ENCODE measurements around the gene DACT3. TPM values are rescaled to one million over a fixed set of nuclear protein-coding genes. Genes with fewer than 3 reads are reported as not detected.

DACT3 gene
- polyA plus RNA-seq, 1 experiment: 7.1 TPM

DNA sequence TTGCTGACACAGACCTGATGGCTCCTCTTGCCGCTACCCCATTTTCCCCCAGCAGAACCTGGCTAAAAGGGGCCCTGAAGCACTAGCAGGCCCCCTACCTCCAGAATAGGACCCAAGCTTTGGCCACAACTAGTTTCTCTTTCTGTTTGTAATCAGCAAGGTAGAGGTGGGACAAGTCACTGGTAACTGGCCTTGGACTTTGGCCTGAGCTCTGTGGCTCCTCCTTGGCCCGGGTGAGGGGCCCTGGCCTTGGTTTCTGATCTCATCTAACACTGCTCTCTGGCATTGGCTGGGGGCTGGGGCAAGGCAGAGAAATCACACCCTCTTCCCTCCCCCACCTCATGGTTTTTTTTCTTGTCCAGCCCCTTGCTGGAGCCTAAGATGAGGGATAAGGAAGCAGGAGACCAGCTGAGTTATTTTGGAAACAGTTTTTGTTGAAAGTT lies 57.8 kb downstream of the DACT3 start:
- POLR2A ChIA-PET: no interaction called here
- no peak for DNase-seq (ENCODE audit: low read depth)
- TF ChIP-seq, protein P1, sequence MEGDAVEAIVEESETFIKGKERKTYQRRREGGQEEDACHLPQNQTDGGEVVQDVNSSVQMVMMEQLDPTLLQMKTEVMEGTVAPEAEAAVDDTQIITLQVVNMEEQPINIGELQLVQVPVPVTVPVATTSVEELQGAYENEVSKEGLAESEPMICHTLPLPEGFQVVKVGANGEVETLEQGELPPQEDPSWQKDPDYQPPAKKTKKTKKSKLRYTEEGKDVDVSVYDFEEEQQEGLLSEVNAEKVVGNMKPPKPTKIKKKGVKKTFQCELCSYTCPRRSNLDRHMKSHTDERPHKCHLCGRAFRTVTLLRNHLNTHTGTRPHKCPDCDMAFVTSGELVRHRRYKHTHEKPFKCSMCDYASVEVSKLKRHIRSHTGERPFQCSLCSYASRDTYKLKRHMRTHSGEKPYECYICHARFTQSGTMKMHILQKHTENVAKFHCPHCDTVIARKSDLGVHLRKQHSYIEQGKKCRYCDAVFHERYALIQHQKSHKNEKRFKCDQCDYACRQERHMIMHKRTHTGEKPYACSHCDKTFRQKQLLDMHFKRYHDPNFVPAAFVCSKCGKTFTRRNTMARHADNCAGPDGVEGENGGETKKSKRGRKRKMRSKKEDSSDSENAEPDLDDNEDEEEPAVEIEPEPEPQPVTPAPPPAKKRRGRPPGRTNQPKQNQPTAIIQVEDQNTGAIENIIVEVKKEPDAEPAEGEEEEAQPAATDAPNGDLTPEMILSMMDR (IDR thresholded peaks at IDR 0.05; ENCODE audit: insufficient read depth, low read depth, low read length): no peak

DNA sequence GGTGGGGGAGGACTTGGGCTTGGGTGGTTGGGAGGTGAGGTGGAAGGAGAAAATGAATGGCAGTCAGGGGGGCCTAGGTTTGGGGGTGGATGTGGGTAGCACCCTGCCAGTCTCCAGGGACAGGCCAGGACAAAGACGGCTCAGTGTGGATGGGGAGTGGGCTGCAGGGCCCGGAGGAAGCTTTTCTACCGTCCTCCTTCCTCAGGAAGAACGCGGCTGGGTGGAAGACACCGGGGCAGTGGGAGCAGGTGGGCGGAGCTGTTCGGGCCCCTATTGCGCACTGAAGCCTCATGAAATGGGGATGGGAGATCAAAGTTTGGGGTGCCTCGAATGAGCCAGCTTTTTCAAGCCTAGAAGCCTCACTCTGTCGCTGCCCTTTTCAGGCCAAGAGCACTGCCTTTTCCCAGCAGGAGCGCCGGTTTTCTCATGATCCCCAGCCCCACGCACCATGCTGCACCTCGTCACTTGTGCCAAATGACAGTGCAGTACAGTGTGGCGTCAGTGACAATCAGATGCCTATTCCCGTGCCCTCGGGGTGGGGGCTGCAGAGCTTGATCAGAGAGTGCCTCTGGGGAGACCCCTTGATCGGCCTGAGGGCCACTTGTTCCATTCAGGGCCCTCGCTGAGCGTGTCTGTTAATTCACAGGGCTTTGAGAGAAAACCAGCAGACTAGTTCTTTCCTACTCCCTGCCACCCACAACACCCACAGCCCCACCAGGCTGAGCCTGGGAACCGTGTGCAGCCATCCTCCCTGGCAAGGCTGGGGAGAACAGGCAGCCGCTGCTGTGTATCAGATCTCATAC lies 58.4 kb downstream of the DACT3 start:
- Histone ChIP-seq H3K36me3 (ENCODE audit: control insufficient read depth, insufficient read depth, low read length) (peaks cover 16% of the 10 kb centered on the region), H3K27me3 (ENCODE audit: control insufficient read depth, insufficient read depth, low read length) (peaks cover 1% of the 10 kb centered on the region; the same call in 1 of the 2 replicates), H3K4me3 (ENCODE audit: low read depth, low read length) (peak overlapping the region; percentile 99)
- no peak for DNase-seq (ENCODE audit: low read depth)
- TF ChIP-seq, protein P1 (IDR thresholded peaks at IDR 0.05; ENCODE audit: insufficient read depth, low read depth, low read length): no peak
- CTCF ChIA-PET: interaction anchor here (0.9 to 22.7 kb wide), 6 partner anchors 12 to 89 kb away, joined by 3 to 347 read pairs (median 4); partner anchors contain the start of gene DACT3
- POLR2A ChIA-PET: no interaction called here

More for the DNA sequence above, 57.8 kb downstream of the DACT3 start:
- peaks cover 21% of the 10 kb centered on the region for H3K36me3 ChIP-seq (ENCODE audit: control insufficient read depth, insufficient read depth, low read length)
- H3K27me3 ChIP-seq (ENCODE audit: control insufficient read depth, insufficient read depth, low read length): peaks cover 1% of the 10 kb centered on the region; the same call in 1 of the 2 replicates
- peak overlapping the region; percentile 99 for H3K4me3 ChIP-seq (ENCODE audit: low read depth, low read length)
- CTCF ChIA-PET: interaction anchor here (2.1 to 22.7 kb wide), 3 partner anchors 11 to 57 kb away, joined by 6 to 347 read pairs (median 20); partner anchors contain the start of gene DACT3

DNA sequence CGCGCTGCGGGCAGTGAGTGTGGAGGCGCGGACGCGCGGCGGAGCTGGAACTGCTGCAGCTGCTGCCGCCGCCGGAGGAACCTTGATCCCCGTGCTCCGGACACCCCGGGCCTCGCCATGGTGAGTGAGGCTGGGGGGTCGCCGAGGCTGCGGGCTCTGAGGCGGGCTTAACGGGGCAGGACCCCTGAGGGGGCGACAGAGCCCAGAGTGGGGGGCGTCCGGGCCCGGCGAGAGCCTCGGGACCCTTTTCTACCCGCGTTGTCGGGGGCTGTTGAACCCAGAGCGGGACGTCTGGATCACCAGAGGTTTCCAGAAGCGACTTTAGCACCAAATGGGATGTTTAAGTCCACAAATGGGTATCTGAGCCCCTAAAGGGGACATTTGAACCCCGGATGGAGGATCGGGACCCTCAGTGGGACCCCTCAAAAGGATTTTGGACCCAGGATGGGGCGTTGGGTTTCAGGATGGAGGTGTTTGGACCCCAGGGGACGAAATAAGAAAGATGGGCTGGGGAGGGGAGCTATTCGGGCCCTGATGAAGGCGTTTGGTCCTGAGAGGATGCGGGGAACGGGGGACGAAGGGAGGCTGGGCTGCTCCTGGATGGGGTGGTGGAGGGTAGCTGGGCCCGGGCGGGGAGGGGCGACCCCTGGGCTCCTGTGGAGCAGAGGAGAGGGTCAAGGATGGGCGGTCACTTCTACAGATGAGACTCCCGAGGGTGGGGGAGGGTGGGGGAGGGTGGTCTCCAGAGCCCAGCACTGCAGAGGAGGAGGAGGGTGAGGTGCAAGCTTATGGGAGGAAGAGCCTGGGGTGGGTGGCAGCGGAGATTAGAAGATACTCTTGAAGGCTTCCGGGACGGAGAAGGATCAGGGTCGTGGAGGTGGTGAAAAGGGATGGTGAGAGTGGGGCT lies 59.4 kb downstream of the DACT3 start, which contains the start of gene CALM3:
Gene CALM3, plus strand, starts transcription at position 13 of the 907 bp plus-strand sequence. Its CDS starts 105 bp downstream, at position 118.
- ChIA-PET POLR2A (no interaction called here), CTCF (interaction anchor here (0.9 to 22.7 kb wide), 11 partner anchors 13 to 127 kb away, joined by 3 to 347 read pairs (median 4); partner anchors contain the start of gene DACT3)
- Histone ChIP-seq H3K27me3 (ENCODE audit: control insufficient read depth, insufficient read depth, low read length) (peaks cover 1% of the 10 kb centered on the region; the same call in 1 of the 2 replicates), H3K36me3 (ENCODE audit: control insufficient read depth, insufficient read depth, low read length) (peaks cover 6% of the 10 kb centered on the region), H3K4me3 (ENCODE audit: low read depth, low read length) (peak within 1 kb of the TSS; percentile 99)
- TF ChIP-seq, protein P1 (IDR thresholded peaks at IDR 0.05; ENCODE audit: insufficient read depth, low read depth, low read length): no peak
- no peak for DNase-seq (ENCODE audit: low read depth)

DNA sequence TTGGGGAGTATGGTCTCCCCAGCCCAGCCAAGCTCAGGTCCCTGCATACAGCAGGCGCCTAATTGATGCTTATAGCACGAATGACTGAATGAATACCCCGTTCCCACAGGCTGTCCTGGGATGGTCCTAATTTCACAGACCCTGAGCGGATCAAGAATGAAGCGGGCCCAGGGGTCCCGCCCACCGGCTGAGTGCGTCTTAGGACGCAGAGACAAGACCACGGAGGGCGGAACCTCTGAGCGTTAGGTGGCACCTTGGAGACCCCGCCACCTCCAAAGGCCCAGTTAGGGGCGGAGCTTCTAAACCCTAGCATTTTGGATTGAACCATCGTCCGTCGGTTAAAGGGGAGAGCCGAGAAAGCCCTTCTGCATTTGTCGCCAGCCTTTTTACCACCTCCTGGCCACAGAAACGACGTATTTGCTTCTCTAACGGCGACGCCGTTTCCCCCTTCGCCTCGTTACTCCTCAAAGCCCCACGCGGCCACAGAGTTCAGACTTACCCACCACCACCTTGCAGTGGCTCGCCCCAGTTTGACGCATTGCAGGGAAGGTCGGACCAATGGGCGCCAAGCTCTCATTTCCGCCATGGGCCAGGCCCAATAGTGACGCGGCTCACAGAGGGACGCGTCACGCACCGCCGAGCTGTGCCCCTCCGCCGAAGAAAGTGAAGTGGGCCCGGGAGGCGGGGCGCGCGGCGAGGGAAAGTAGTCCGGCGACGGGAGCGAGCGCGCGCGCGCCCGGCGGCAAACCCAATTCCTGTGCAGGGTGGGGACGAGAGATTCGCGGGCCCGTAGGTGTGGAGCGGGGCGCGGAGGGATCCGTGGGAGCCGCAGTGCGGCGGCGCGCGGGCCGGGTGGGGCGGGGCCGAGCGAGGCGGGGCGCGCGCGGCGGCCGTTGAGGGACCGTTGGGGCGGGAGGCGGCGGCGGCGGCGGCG lies 60.3 kb downstream of the DACT3 start:
- ChIA-PET CTCF (interaction anchor here (0.6 to 22.7 kb wide), 12 partner anchors 12 to 128 kb away, joined by 3 to 347 read pairs (median 4); partner anchors contain the start of genes DACT3 and GNG8), POLR2A (interaction anchor here (0.6 kb wide), 2 partner anchors 144 to 240 kb away, joined by 9 to 10 read pairs; no protein-coding TSS in a partner anchor)
- Histone ChIP-seq H3K4me3 (ENCODE audit: low read depth, low read length) (peak overlapping the region; percentile 99), H3K36me3 (ENCODE audit: control insufficient read depth, insufficient read depth, low read length) (peaks cover under 1% of the 10 kb centered on the region), H3K27me3 (ENCODE audit: control insufficient read depth, insufficient read depth, low read length) (peaks cover 1% of the 10 kb centered on the region; the same call in 1 of the 2 replicates)
- DNase-seq (ENCODE audit: low read depth): peak; percentile 70
- TF ChIP-seq, protein P1 (IDR thresholded peaks at IDR 0.05; ENCODE audit: insufficient read depth, low read depth, low read length): no peak
